Mucosa of descending colon (tissue), 3 donors: Measurements from ENCODE around the gene NCAPG2. TPM values are rescaled to one million over a fixed set of nuclear protein-coding genes. Genes with fewer than 3 reads are reported as not detected.

Experiments
- ATAC-seq: fragments of 200-7000 bp; cut with Tn5 transposase; one replicate; pipeline ENCODE4 v1.9.1; 2020; ENCODE audit warnings: mild to moderate bottlenecking, moderate library complexity
- DNase-seq, 3 donors: peaks; one replicate each; pipeline ENCODE4 v3.0.0-alpha.2; 2020
- H3K36me3 ChIP-seq: fragments of 200-600 bp; one replicate; pipeline ENCODE4 v1.8.0; 2021; ENCODE audit warnings: low read depth, mild to moderate bottlenecking
- H3K4me1 ChIP-seq: fragments of 200-600 bp; one replicate; pipeline ENCODE4 v1.8.0; 2021; ENCODE audit warnings: low read depth, mild to moderate bottlenecking
- H3K4me3 ChIP-seq: fragments of 200-600 bp; one replicate; pipeline ENCODE4 v1.8.0; 2021; ENCODE audit warnings: mild to moderate bottlenecking
- H3K9me3 ChIP-seq: fragments of 200-600 bp; one replicate; pipeline ENCODE4 v1.8.0; 2021; ENCODE audit warnings: mild to moderate bottlenecking
- intact Hi-C, 2 donors: fragments of 100-400 bp; cut with DNase I in 1 of 2; cut with micrococcal nuclease in 1 of 2; formaldehyde crosslinking; loops; one replicate each; pipeline versions ENCODE4 v1.11.0 to v1.11.1; 2022; cut with DNase I, micrococcal nuclease
- total RNA-seq, 3 donors: library from RNA; stranded (reverse); fragmentation: NEBNext Ultra II Directional in 2 of 3; extraction: Animal tissue kit (Norgen Biotek cat#: 25700) in 2 of 3; gene quantifications; one replicate each; pipeline versions ENCODE4 v1.2.1 to v1.2.4, GENCODE V29; 2021 to 2023
- TF ChIP-seq, protein P1 (sequence below): fragments of 200-600 bp; IDR thresholded peaks from one replicate; pipeline ENCODE4 v1.8.0; 2022; ENCODE audit warnings: antibody characterized with exemption, mild to moderate bottlenecking
- donor health status: DM: no; HTN: no; CAD: no; lungs with moderate emphysema.
- donor health status: DM: no; HTN: no; CAD: no.
- donor health status: DM: no; HTN: yes; CAD: no.

NCAPG2 gene
- total RNA-seq, 3 donors from 2014 or later: 8.1 to 25.0 (median 8.9) TPM

DNA sequence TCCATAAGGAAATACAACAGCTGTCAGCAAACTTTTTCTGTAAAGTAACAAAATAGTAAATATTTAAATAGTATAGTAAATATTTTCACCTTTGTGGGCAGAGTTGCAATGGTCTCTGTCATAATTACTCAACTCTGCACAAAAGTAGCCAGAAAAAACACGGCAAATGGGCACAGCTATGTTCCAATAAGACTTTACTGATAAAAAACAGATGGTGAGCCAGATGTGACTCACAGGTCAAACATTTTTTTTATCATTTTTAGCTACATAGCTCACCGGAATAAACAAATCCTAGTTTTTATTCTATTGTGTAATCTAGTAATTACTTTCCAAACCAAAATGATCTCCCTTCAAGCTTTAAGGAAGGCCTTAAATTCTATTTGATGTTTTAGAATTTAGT lies 55.3 kb downstream of the NCAPG2 start:
- DNase-seq (no peak), ATAC-seq (peak; percentile 56)
- intact Hi-C loops: no loop called here
- no peak overlapping the region for H3K4me3 ChIP-seq
- no peaks in the 10 kb centered on the region for H3K4me1 ChIP-seq
- no peaks in the 10 kb centered on the region for H3K9me3 ChIP-seq
- H3K36me3 ChIP-seq: no peaks in the 10 kb centered on the region
- TF ChIP-seq, protein P1, sequence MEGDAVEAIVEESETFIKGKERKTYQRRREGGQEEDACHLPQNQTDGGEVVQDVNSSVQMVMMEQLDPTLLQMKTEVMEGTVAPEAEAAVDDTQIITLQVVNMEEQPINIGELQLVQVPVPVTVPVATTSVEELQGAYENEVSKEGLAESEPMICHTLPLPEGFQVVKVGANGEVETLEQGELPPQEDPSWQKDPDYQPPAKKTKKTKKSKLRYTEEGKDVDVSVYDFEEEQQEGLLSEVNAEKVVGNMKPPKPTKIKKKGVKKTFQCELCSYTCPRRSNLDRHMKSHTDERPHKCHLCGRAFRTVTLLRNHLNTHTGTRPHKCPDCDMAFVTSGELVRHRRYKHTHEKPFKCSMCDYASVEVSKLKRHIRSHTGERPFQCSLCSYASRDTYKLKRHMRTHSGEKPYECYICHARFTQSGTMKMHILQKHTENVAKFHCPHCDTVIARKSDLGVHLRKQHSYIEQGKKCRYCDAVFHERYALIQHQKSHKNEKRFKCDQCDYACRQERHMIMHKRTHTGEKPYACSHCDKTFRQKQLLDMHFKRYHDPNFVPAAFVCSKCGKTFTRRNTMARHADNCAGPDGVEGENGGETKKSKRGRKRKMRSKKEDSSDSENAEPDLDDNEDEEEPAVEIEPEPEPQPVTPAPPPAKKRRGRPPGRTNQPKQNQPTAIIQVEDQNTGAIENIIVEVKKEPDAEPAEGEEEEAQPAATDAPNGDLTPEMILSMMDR: no peak

DNA sequence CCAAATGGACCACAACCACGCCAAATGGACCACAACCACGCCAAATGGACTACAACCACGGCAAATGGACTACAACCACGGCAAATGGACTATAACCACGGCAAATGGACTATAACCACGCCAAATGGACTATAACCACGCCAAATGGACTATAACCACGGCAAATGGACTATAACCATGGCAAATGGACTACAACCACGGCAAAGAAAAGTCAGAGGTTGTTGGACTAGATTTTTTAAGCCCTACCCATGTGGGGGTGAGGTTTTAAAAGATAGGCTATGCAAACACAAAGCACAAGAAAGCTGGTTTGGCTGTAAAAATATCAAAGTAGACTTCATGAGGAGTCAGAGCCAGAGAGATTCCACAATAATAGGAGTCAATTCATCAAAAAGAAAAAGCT lies 55.8 kb downstream of the NCAPG2 start:
- peak; percentile 24 for ATAC-seq
- TF ChIP-seq, protein P1: no peak
- DNase-seq: no peak
- no peak overlapping the region for H3K4me3 ChIP-seq
- intact Hi-C loops: no loop called here
- H3K36me3 ChIP-seq: no peaks in the 10 kb centered on the region
- H3K9me3 ChIP-seq: no peaks in the 10 kb centered on the region
- no peaks in the 10 kb centered on the region for H3K4me1 ChIP-seq

DNA sequence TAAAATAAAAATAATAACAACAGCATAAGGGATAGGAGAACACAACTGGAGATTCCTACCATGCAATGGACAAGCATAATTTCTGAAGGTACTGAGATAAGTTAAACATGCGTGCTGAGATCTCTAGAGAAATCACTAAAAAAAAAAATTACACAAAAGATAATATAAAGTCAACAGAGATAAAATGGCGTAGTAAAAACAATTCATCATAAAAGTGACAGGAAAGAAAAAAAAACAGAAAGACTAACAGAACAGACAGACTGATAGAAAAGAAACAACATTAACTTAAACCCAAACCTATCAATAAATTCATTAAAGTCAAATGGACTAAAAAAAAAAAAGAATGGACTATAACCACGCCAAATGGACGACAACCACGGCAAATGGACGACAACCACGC lies 56.4 kb downstream of the NCAPG2 start:
- intact Hi-C loops: no loop called here
- Histone ChIP-seq H3K9me3 (no peaks in the 10 kb centered on the region), H3K36me3 (no peaks in the 10 kb centered on the region), H3K4me1 (no peaks in the 10 kb centered on the region), H3K4me3 (no peak overlapping the region)
- no peak for DNase-seq
- ATAC-seq: no peak
- TF ChIP-seq, protein P1: no peak

DNA sequence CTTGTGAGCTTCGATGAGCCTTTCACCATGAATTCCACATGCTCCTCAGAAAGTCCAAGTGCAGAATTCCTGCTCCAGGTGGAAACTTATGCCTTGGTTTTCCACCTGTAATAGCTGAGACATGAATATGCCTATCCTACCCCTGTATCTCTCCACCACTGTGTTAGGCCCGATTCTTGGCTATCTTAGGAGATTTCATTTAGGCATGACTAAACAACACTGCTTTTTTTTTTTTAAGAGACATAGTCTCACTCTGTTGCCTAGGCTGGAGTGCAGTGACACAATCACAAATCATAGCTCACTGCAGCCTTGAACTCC lies 57.2 kb downstream of the NCAPG2 start:
- Histone ChIP-seq H3K9me3 (no peaks in the 10 kb centered on the region), H3K4me1 (no peaks in the 10 kb centered on the region), H3K4me3 (no peak overlapping the region), H3K36me3 (no peaks in the 10 kb centered on the region)
- DNase-seq: no peak
- ATAC-seq: no peak
- intact Hi-C loops: no loop called here
- TF ChIP-seq, protein P1: no peak

DNA sequence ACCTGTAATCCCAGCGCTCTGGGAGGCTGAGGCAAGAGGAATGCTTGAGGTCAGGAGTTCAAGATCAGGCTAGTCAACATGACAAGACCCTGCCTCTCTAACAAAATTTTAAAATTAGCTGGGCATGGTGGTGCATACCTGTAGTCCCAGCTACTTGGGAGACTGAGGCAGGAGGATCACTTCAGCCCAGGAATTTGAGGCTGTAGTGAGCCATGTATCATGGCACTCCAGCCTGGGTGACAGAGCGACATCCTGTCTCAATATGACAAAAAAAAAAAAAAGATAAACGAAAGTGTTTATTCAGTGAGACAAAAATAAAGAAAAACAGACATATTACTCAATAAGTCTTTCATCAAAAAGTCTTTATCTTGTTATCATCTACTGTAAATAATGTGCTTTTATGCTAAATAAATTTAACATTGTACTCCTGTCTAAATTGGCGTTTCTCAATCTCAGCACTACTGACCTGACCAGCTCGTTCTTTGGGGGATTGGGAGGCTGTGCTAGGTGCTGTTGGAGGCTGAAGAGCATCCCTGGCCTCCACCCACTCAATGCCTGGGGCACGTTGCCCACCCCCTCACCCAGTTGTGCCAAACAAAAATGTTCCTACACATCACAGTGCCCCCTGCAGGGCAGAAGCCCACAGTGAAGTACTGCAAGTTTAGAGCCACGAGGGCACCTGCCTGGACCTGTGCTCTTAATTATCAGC lies 57.7 kb downstream of the NCAPG2 start:
- TF ChIP-seq, protein P1: peak; percentile 31
- Histone ChIP-seq H3K4me3 (no peak overlapping the region), H3K4me1 (no peaks in the 10 kb centered on the region), H3K36me3 (no peaks in the 10 kb centered on the region), H3K9me3 (no peaks in the 10 kb centered on the region)
- peak in 2 of 3 donors; percentile 38 to 47 for DNase-seq
- intact Hi-C loops: no loop called here
- ATAC-seq: peak; percentile 48

DNA sequence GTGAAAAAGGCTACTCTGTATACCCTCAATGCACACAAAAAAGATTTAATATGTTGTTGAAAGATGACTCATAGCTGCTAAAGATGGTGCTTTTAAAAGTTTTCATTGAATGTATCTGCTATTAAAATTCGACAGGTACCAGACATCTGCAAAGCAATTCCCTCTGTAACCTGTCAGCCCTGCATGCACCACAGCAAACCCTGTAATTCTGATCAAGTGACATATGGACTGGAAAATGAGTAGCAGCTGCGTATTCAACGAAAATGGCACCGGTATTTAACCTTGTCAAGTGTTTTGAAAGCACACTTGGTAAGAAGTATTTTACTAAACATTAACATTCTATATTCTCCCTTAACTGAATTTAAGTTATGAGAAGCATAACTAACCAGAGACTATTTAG lies 58.8 kb downstream of the NCAPG2 start:
- Histone ChIP-seq H3K36me3 (no peaks in the 10 kb centered on the region), H3K4me3 (no peak overlapping the region), H3K4me1 (no peaks in the 10 kb centered on the region), H3K9me3 (no peaks in the 10 kb centered on the region)
- ATAC-seq (no peak), DNase-seq (no peak)
- intact Hi-C loops: no loop called here
- TF ChIP-seq, protein P1: no peak
